Endothelial cell of umbilical vein (primary cell): ENCODE results near the gene MTRF1L. TPM values are rescaled to one million over a fixed set of nuclear protein-coding genes. Genes with fewer than 3 reads are reported as not detected.
A peak's percentile ranks its signal among the peaks of the same experiment; 100 is the strongest.

ENCODE experiments used
- BruUV-seq: library from RNA; stranded (reverse); fragments of 400-500 nt; replicated peaks from 2 replicates; lab custom pipeline; 2021; lab: Mats Ljungman, UMichigan
- CTCF ChIA-PET: fragments of 300-600, 350-600 bp; sonication (Branson Sonifier 250); formaldehyde crosslinking; loops from one replicate; lab custom pipeline; 2021; ENCODE audit warnings: antibody characterized with exemption, inconsistent platforms; lab: Charles Lee
- POLR2A ChIA-PET: fragments of 300-600, 350-600 bp; sonication (Branson Sonifier 250); formaldehyde crosslinking; loops from one replicate; lab custom pipeline; 2021; ENCODE audit warnings: antibody characterized with exemption, inconsistent platforms; lab: Charles Lee
- DNase-seq: peaks from one replicate; pipeline ENCODE4 v3.0.0-alpha.2; 2011; ENCODE audit warnings: low read depth, low spot score
- FAIRE-seq: peaks from 2 replicates; lab custom pipeline; 2011; peaks lifted over from hg19 to GRCh38; lab: Jason Lieb, UNC
- H2AFZ ChIP-seq: 2 replicates; pipeline ENCODE4 v1.6.0; 2012; ENCODE audit warnings: low read depth, low read length, control low read depth, inconsistent platforms
- H3K27ac ChIP-seq: 2 replicates; pipeline ENCODE4 v1.5.1; 2011; ENCODE audit warnings: low read depth, mild to moderate bottlenecking, control low read depth, low read length, moderate library complexity; ENCODE audit not compliant: insufficient read depth
- H3K27me3 ChIP-seq, 2 experiments: 2 replicates each; pipeline versions ENCODE4 v1.6.0 to v1.6.1; 2011; ENCODE audit warnings: low read length in 2 of 2, mixed read lengths in 1 of 2; ENCODE audit not compliant: control insufficient read depth in 2 of 2, insufficient read depth in 2 of 2
- H3K36me3 ChIP-seq, 2 experiments: 2 replicates in 1 of 2; 3 replicates in 1 of 2; pipeline ENCODE4 v1.5.1; 2011; ENCODE audit warnings: low read length in 2 of 2, mild to moderate bottlenecking in 1 of 2, moderate library complexity in 1 of 2; ENCODE audit not compliant: control insufficient read depth in 2 of 2, insufficient read depth in 2 of 2; ENCODE audit errors: extremely low read depth in 1 of 2
- H3K4me1 ChIP-seq: 3 replicates; pipeline ENCODE4 v1.5.1; 2011; ENCODE audit warnings: mild to moderate bottlenecking, low read length; ENCODE audit not compliant: control insufficient read depth, insufficient read depth; ENCODE audit errors: extremely low read depth
- H3K4me2 ChIP-seq: 2 replicates; pipeline ENCODE4 v1.6.1; 2011; ENCODE audit warnings: low read length, control low read depth, mixed read lengths; ENCODE audit not compliant: insufficient read depth
- H3K4me3 ChIP-seq, 3 experiments: fragments of 200-600 bp in 1 of 3; sonication (generic), shearing (Covaris generic) in 1 of 3; replicated peaks in 1 of 3; 2 replicates each; pipeline ENCODE4 v1.5.1; 2011 to 2016; ENCODE audit warnings: control low read depth in 3 of 3, low read length in 3 of 3, mild to moderate bottlenecking in 2 of 3, inconsistent platforms in 1 of 3, low read depth in 1 of 3, moderate library complexity in 1 of 3; ENCODE audit not compliant: insufficient read depth in 1 of 3
- H3K79me2 ChIP-seq: 2 replicates; pipeline ENCODE4 v1.6.0; 2012; ENCODE audit warnings: low read length, inconsistent platforms; ENCODE audit not compliant: control insufficient read depth, insufficient read depth
- H3K9ac ChIP-seq: replicated peaks from 2 replicates; pipeline ENCODE3; 2011; ENCODE audit warnings: low read length, control low read depth; ENCODE audit not compliant: insufficient read depth; ENCODE audit errors: extremely low read depth
- H3K9me1 ChIP-seq: replicated peaks from 3 replicates; pipeline ENCODE4 v1.6.0; 2011; ENCODE audit warnings: mild to moderate bottlenecking, low read length; ENCODE audit not compliant: control insufficient read depth, insufficient read depth; ENCODE audit errors: extremely low read depth
- H3K9me3 ChIP-seq: replicated peaks from 2 replicates; pipeline ENCODE4 v1.5.1; 2012; ENCODE audit warnings: low read length, inconsistent platforms; ENCODE audit not compliant: control insufficient read depth, insufficient read depth
- H4K20me1 ChIP-seq: replicated peaks from 2 replicates; pipeline ENCODE3; 2011; ENCODE audit warnings: mild to moderate bottlenecking, low read length; ENCODE audit not compliant: control insufficient read depth, insufficient read depth; ENCODE audit errors: extremely low read depth
- EZH2 ChIP-seq: IDR thresholded peaks from 2 replicates; pipeline ENCODE4 v1.6.1; 2012; ENCODE audit warnings: borderline replicate concordance, low read depth, mild to moderate bottlenecking, moderate library complexity, low read length, inconsistent platforms; ENCODE audit not compliant: severe bottlenecking
- FOS ChIP-seq: IDR thresholded peaks from 2 replicates; pipeline ENCODE4 v1.6.1; 2011; ENCODE audit warnings: mild to moderate bottlenecking, low read length, moderate library complexity, borderline replicate concordance; ENCODE audit not compliant: insufficient read depth
- GATA2 ChIP-seq: IDR thresholded peaks from 2 replicates; pipeline ENCODE4 v1.7.0; 2011; ENCODE audit warnings: low read depth, mild to moderate bottlenecking, moderate library complexity, mixed read lengths, low read length; ENCODE audit not compliant: insufficient read length, insufficient read depth
- JUN ChIP-seq: IDR thresholded peaks from 2 replicates; pipeline ENCODE4 v1.6.1; 2011; ENCODE audit warnings: borderline replicate concordance, low read depth; ENCODE audit not compliant: insufficient read length, insufficient read depth
- MYC ChIP-seq: IDR thresholded peaks from one replicate; pipeline ENCODE4 v1.6.1; 2011; ENCODE audit warnings: mild to moderate bottlenecking, low read depth, low read length
- POLR2A ChIP-seq: IDR thresholded peaks from 2 replicates; pipeline ENCODE4 v1.6.1; 2012; ENCODE audit warnings: low read depth, mild to moderate bottlenecking, control low read depth, low read length
- POLR2AphosphoS5 ChIP-seq: IDR thresholded peaks from 2 replicates; pipeline ENCODE4 v1.6.1; 2012; ENCODE audit warnings: low read depth, mild to moderate bottlenecking, control low read depth, low read length, moderate library complexity; ENCODE audit not compliant: insufficient read depth
- dilution Hi-C: fragments of 300-500 bp; cut with MboI; formaldehyde crosslinking; loops from one replicate; pipeline ENCODE4 v1.15.0; 2019; ENCODE audit warnings: low sequenced_read_pairs; ENCODE audit not compliant: extremely low pct_ligation_motif_present
- intact Hi-C: fragments of 100-400 bp; cut with micrococcal nuclease; formaldehyde crosslinking; loops from one replicate; pipeline ENCODE4 v1.10.0; 2022
- polyA plus RNA-seq, 4 experiments: library from polyadenylated mRNA; depleted of rRNA in 3 of 4; stranded (reverse) in 3 of 4; unstranded in 1 of 4; fragments of >200 nt; gene quantifications; 2 replicates each; pipeline versions ENCODE4 v1.2.1 to v1.2.3, GENCODE V29; 2011 to 2012; ENCODE audit warnings: missing spikeins in 1 of 4
- total RNA-seq: library from RNA; stranded (reverse); gene quantifications from 2 replicates; pipeline ENCODE4 v1.2.3, GENCODE V29; 2021
- TF ChIP-seq, protein P1 (sequence below): IDR thresholded peaks from 2 replicates; pipeline ENCODE4 v1.6.1; 2011; ENCODE audit not compliant: insufficient read depth, insufficient read length
- TF ChIP-seq, protein P2 (sequence below), 2 donors: IDR thresholded peaks; 1 replicate in 1 of 2; 2 replicates in 1 of 2; pipeline ENCODE4 v1.5.1; 2011; ENCODE audit warnings: low read length in 2 of 2, mild to moderate bottlenecking in 2 of 2, moderate library complexity in 2 of 2, control low read depth in 1 of 2, inconsistent platforms in 1 of 2, low read depth in 1 of 2; ENCODE audit not compliant: insufficient read depth in 1 of 2; ENCODE audit errors: extremely low read depth in 1 of 2

The MTRF1L gene
- total and polyA plus RNA-seq, 2 donors (not counting 3 experiments of a cell fraction or from before 2014, with no cell fraction given) = 6.2 to 27.5 TPM

- Histone ChIP-seq H3K27ac (peak overlapping the region; percentile 77), H3K27me3 (no peaks in the 10 kb centered on the region), H3K36me3 (no peaks in the 10 kb centered on the region), H3K9me1 (no peaks in the 10 kb centered on the region), H2AFZ (peak overlapping the region; percentile 48), H4K20me1 (no peaks in the 10 kb centered on the region), H3K4me2 (peak overlapping the region; percentile 80), H3K9me3 (no peaks in the 10 kb centered on the region), H3K4me3 (peak overlapping the region; percentile 72 to 96 (median 90)), H3K4me1 (peaks cover 22% of the 10 kb centered on the region), H3K79me2 (peaks cover 37% of the 10 kb centered on the region), H3K9ac (peak overlapping the region; percentile 84)
- intact Hi-C loops (loop anchor here (1.0 to 10.0 kb wide), 2 partner anchors 21 to 699 kb away; no protein-coding TSS in a partner anchor), dilution Hi-C loops (no loop called here)
- DNase-seq = no peak
- CTCF ChIA-PET = interaction anchor here (0.7 kb wide), 1 partner anchor 29 kb away, joined by 4 read pairs; no protein-coding TSS in a partner anchor
- POLR2A ChIA-PET = no interaction called here
- BruUV-seq = TSS peak; percentile 82
- TF ChIP-seq, protein P1, sequence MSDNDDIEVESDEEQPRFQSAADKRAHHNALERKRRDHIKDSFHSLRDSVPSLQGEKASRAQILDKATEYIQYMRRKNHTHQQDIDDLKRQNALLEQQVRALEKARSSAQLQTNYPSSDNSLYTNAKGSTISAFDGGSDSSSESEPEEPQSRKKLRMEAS = no peak
- TF ChIP-seq, protein P2, sequence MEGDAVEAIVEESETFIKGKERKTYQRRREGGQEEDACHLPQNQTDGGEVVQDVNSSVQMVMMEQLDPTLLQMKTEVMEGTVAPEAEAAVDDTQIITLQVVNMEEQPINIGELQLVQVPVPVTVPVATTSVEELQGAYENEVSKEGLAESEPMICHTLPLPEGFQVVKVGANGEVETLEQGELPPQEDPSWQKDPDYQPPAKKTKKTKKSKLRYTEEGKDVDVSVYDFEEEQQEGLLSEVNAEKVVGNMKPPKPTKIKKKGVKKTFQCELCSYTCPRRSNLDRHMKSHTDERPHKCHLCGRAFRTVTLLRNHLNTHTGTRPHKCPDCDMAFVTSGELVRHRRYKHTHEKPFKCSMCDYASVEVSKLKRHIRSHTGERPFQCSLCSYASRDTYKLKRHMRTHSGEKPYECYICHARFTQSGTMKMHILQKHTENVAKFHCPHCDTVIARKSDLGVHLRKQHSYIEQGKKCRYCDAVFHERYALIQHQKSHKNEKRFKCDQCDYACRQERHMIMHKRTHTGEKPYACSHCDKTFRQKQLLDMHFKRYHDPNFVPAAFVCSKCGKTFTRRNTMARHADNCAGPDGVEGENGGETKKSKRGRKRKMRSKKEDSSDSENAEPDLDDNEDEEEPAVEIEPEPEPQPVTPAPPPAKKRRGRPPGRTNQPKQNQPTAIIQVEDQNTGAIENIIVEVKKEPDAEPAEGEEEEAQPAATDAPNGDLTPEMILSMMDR (IDR thresholded peaks at IDR 0.05; ENCODE audit: extremely low read depth in 1 of 2, insufficient read depth in 1 of 2, low read depth in 1 of 2, low read length in 2 of 2) = no peak
- TF ChIP-seq GATA2 (no peak), POLR2AphosphoS5 (no peak), JUN (no peak), MYC (no peak), POLR2A (no peak), FOS (no peak), EZH2 (no peak)
- FAIRE-seq = no peak
Measured at GRCh38 chr6:153003366-153003690, 819 bp upstream of the MTRF1L start.
